ENCODE measurements around the gene AK9. TPM values are rescaled to one million over a fixed set of nuclear protein-coding genes. Genes with fewer than 3 reads are reported as not detected.

AK9 gene
- polyA plus RNA-seq, 1 of the 3 experiments (the other 2 are of a cell fraction) = 0.76 TPM

- Histone ChIP-seq H3K4me1 (ENCODE audit: control insufficient read depth in 1 of 2, insufficient read depth in 2 of 2, low read depth in 1 of 2, low read length in 1 of 2) (peaks cover 0 to 3% of the 10 kb centered on the region in 2 experiments; a peak in 3 of 4 replicates), H3K9ac (peak overlapping the region; percentile 64), H3K9me2 (no peaks in the 10 kb centered on the region), H4K20me1 (ENCODE audit: insufficient read depth) (no peaks in the 10 kb centered on the region), H3K27me3 (ENCODE audit: insufficient read depth) (no peaks in the 10 kb centered on the region), H3K4me3 (ENCODE audit: low read depth in 2 of 2, low read length in 1 of 2) (peak overlapping the region; percentile 88 to 96), H3K36me3 (replicated peaks in 1 of 2; ENCODE audit: control insufficient read depth in 1 of 2, insufficient read depth in 2 of 2, low read length in 1 of 2) (no peaks in the 10 kb centered on the region), H3K27ac (ENCODE audit: low read depth in 2 of 2, low read length in 1 of 2) (peak overlapping the region; percentile 51 to 87; a peak in 3 of 4 replicates), H3F3A (replicated peaks; ENCODE audit: insufficient read depth) (no peaks in the 10 kb centered on the region), H3K4me2 (peak overlapping the region; percentile 88), H3K79me2 (ENCODE audit: insufficient read depth) (no peaks in the 10 kb centered on the region), H3K9me3 (no peaks in the 10 kb centered on the region), H2AFZ (ENCODE audit: low read depth) (peak overlapping the region; percentile 97)
- ChIA-PET CTCF (interaction anchor here (1.5 to 2.4 kb wide), 2 partner anchors 15 to 349 kb away, joined by 6 to 14 read pairs; no protein-coding TSS in a partner anchor), POLR2A (no interaction called here)
- peak; percentile 62 for DNase-seq
- TF ChIP-seq RXRA (IDR thresholded peaks at IDR 0.05; ENCODE audit: borderline replicate concordance, low read depth) = no peak
- TF ChIP-seq TCF12 (IDR thresholded peaks at IDR 0.05) = no peak
- no peak for TF ChIP-seq FOSL2 (IDR thresholded peaks at IDR 0.05; ENCODE audit: borderline replicate concordance, low read depth)
- TF ChIP-seq CTCF (IDR thresholded peaks at IDR 0.05) = no peak
- TF ChIP-seq MXI1 (IDR thresholded peaks at IDR 0.05; ENCODE audit: low read depth, low read length) = peak; percentile 8; the same call in 1 of the 2 replicates
- TF ChIP-seq SIN3A (IDR thresholded peaks at IDR 0.05; ENCODE audit: borderline replicate concordance, low read depth, low read length) = 0 out of 2 replicates have a peak, but pooled peaks have one; percentile 4
- WGBS (ENCODE audit: low lambda C conversion rate) = 3% methylated on average over 14 of the region's 24 CpGs
Observed at GRCh38 chr6:109690373-109690736, 647 bp downstream of the AK9 start.

DNA sequence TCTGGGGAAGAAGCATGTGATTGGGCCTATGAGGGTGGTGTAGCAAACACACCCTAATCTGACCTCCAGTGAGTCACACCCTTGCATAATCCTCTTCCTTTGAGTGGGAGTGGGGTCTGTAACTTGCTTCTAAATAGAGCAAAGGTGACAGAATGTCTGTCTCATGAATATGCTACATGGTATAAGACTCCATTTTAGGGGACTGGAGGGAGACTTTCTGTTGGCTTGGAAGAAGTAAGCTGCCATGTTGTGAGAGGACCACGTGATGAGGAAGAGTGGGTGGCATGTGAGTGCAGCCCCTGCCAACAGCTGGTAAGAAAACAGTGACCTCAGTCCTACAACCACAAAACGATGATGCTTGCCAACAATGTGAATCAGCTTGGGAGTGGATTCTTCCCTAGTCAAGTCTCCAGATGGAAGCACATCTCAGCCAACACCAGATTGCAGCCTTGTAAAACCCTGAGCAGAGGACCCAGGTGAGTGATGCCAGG lies 3.7 kb downstream of the AK9 start:
- H2AFZ ChIP-seq (ENCODE audit: low read depth) = no peak overlapping the region
- no peak overlapping the region for H3K9ac ChIP-seq
- no peaks in the 10 kb centered on the region for H3K27me3 ChIP-seq (ENCODE audit: insufficient read depth)
- 24% methylated on average over 2 of the region's 2 CpGs for WGBS (ENCODE audit: low lambda C conversion rate)
- no peak for DNase-seq
- H3K4me1 ChIP-seq (ENCODE audit: control insufficient read depth in 1 of 2, insufficient read depth in 2 of 2, low read depth in 1 of 2, low read length in 1 of 2) = peaks cover 0 to 3% of the 10 kb centered on the region in 2 experiments; a peak in 3 of 4 replicates
- no peak overlapping the region for H3K4me2 ChIP-seq
- CTCF ChIA-PET = interaction anchor here (1.3 to 1.8 kb wide), 2 partner anchors 18 to 366 kb away, joined by 4 to 7 read pairs; no protein-coding TSS in a partner anchor
- H3F3A ChIP-seq (replicated peaks; ENCODE audit: insufficient read depth) = no peaks in the 10 kb centered on the region
- H3K27ac ChIP-seq (ENCODE audit: low read depth in 2 of 2, low read length in 1 of 2) = 0 out of 4 replicates have a peak overlapping the region, but pooled peaks of 1 of the 2 experiments have one; percentile 5
- H4K20me1 ChIP-seq (ENCODE audit: insufficient read depth) = no peaks in the 10 kb centered on the region
- no peaks in the 10 kb centered on the region for H3K36me3 ChIP-seq (replicated peaks in 1 of 2; ENCODE audit: control insufficient read depth in 1 of 2, insufficient read depth in 2 of 2, low read length in 1 of 2)
- no peaks in the 10 kb centered on the region for H3K9me2 ChIP-seq
- no peaks in the 10 kb centered on the region for H3K9me3 ChIP-seq
- no peaks in the 10 kb centered on the region for H3K79me2 ChIP-seq (ENCODE audit: insufficient read depth)
- no peak overlapping the region for H3K4me3 ChIP-seq (ENCODE audit: low read depth in 2 of 2, low read length in 1 of 2)
- POLR2A ChIA-PET = no interaction called here
- no peak for TF ChIP-seq MXI1 (IDR thresholded peaks at IDR 0.05; ENCODE audit: low read depth, low read length)
- no peak for TF ChIP-seq FOXJ3 (CRISPR knock-in tag; IDR thresholded peaks at IDR 0.05)
- TF ChIP-seq ELF1 (IDR thresholded peaks at IDR 0.05) = no peak
- no peak for TF ChIP-seq SIN3A (IDR thresholded peaks at IDR 0.05; ENCODE audit: borderline replicate concordance, low read depth, low read length)
- no peak for TF ChIP-seq GABPA (IDR thresholded peaks at IDR 0.05; ENCODE audit: low read depth)
- no peak for TF ChIP-seq CHD2 (IDR thresholded peaks at IDR 0.05; ENCODE audit: low read length, partially characterized antibody)
- TF ChIP-seq EP300 (IDR thresholded peaks at IDR 0.05; ENCODE audit: borderline replicate concordance in 1 of 2, low read depth in 1 of 2, low read length in 1 of 2) = no peak
- no peak for TF ChIP-seq GATA2 (CRISPR knock-in tag; IDR thresholded peaks at IDR 0.05)
- TF ChIP-seq, protein P1, sequence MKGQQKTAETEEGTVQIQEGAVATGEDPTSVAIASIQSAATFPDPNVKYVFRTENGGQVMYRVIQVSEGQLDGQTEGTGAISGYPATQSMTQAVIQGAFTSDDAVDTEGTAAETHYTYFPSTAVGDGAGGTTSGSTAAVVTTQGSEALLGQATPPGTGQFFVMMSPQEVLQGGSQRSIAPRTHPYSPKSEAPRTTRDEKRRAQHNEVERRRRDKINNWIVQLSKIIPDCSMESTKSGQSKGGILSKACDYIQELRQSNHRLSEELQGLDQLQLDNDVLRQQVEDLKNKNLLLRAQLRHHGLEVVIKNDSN (IDR thresholded peaks at IDR 0.05; ENCODE audit: borderline replicate concordance, low read depth) = peak; percentile 79
- peak; percentile 47; the same call in 1 of the 2 replicates for TF ChIP-seq YY1 (IDR thresholded peaks at IDR 0.05; ENCODE audit: low read depth)
- TF ChIP-seq NRF1 (IDR thresholded peaks at IDR 0.05; ENCODE audit: low read depth, low read length) = no peak
- TF ChIP-seq POLR2AphosphoS5 (IDR thresholded peaks at IDR 0.05; ENCODE audit: low read depth, low read length) = no peak
- peak; percentile 70; the same call in 1 of the 2 replicates for TF ChIP-seq MAX (IDR thresholded peaks at IDR 0.05; ENCODE audit: low read depth)
- peak; percentile 26 for TF ChIP-seq TCF12 (IDR thresholded peaks at IDR 0.05)
- TF ChIP-seq EZH2phosphoT487 (IDR thresholded peaks at IDR 0.05; ENCODE audit: borderline replicate concordance, low read depth) = no peak
- TF ChIP-seq RFX5 (IDR thresholded peaks at IDR 0.05; ENCODE audit: low read length) = no peak
- peak; percentile 78 for TF ChIP-seq NFIC (IDR thresholded peaks at IDR 0.05; ENCODE audit: borderline replicate concordance)
- no peak for TF ChIP-seq CTCF (IDR thresholded peaks at IDR 0.05)
- peak; percentile 17; the same call in 1 of the 2 replicates for TF ChIP-seq FOSL2 (IDR thresholded peaks at IDR 0.05; ENCODE audit: borderline replicate concordance, low read depth)
- TF ChIP-seq SMC3 (IDR thresholded peaks at IDR 0.05; ENCODE audit: low read depth, low read length) = no peak
- TF ChIP-seq PBX3 (IDR thresholded peaks at IDR 0.05) = no peak
